ENCODE measurements around the gene ALPL. TPM values are rescaled to one million over a fixed set of nuclear protein-coding genes. Genes with fewer than 3 reads are reported as not detected.

Gene ALPL
- total RNA-seq, 1 donor from 2014 or later = 15.1 TPM

GRCh38 chr1:21574466-21575151 is 65.4 kb downstream of the ALPL start:
- peak; percentile 55 for DNase-seq (ENCODE audit: low read depth)

GRCh38 chr1:21575351-21575942 is 66.2 kb downstream of the ALPL start:
- no peak for DNase-seq (ENCODE audit: low read depth)

- no peak for DNase-seq (ENCODE audit: low read depth)
Measured at GRCh38 chr1:21576031-21576797, 67.0 kb downstream of the ALPL start.

GRCh38 chr1:21576798-21577187 is 67.6 kb downstream of the ALPL start:
- no peak for DNase-seq (ENCODE audit: low read depth)

- DNase-seq (ENCODE audit: low read depth) = no peak
Measured at GRCh38 chr1:21577324-21577723, 68.1 kb downstream of the ALPL start.

- DNase-seq (ENCODE audit: low read depth) = no peak
Measured at GRCh38 chr1:21577933-21578332, 68.7 kb downstream of the ALPL start.

GRCh38 chr1:21579791-21580190 is 70.6 kb downstream of the ALPL start:
- DNase-seq (ENCODE audit: low read depth) = no peak

- no peak for DNase-seq (ENCODE audit: low read depth)
Measured at GRCh38 chr1:21584096-21584495, 74.9 kb downstream of the ALPL start.

- DNase-seq (ENCODE audit: low read depth) = no peak
Measured at GRCh38 chr1:21585037-21585436, 75.8 kb downstream of the ALPL start.

GRCh38 chr1:21586222-21586621 is 77.0 kb downstream of the ALPL start:
- no peak for DNase-seq (ENCODE audit: low read depth)

- DNase-seq (ENCODE audit: low read depth) = peak; percentile 95
Measured at GRCh38 chr1:21586846-21587601, 77.8 kb downstream of the ALPL start.

- DNase-seq (ENCODE audit: low read depth) = no peak
Measured at GRCh38 chr1:21587602-21587953, 78.4 kb downstream of the ALPL start.

- DNase-seq (ENCODE audit: low read depth) = no peak
Measured at GRCh38 chr1:21589618-21590017, 80.4 kb downstream of the ALPL start.

GRCh38 chr1:21590126-21590880 is 81.1 kb downstream of the ALPL start:
- DNase-seq (ENCODE audit: low read depth) = peak; percentile 82

GRCh38 chr1:21590934-21591333 is 81.7 kb downstream of the ALPL start:
- DNase-seq (ENCODE audit: low read depth) = no peak

- DNase-seq (ENCODE audit: low read depth) = no peak
Measured at GRCh38 chr1:21592086-21592865, 83.1 kb downstream of the ALPL start.

GRCh38 chr1:21593231-21593630 is 84.0 kb downstream of the ALPL start:
- no peak for DNase-seq (ENCODE audit: low read depth)

GRCh38 chr1:21594501-21594900 is 85.3 kb downstream of the ALPL start:
- DNase-seq (ENCODE audit: low read depth) = peak; percentile 31

- peak; percentile 64 for DNase-seq (ENCODE audit: low read depth)
Measured at GRCh38 chr1:21594935-21595897, 86.0 kb downstream of the ALPL start.

Data from myocyte (in vitro differentiated cells).